NT2/D1 (cell line): ENCODE data around the gene PAN3.

Experiments used
- DNase-seq: peaks from one replicate; pipeline ENCODE4 v3.0.0-alpha.2; 2011; ENCODE audit warnings: low read depth, low spot score
- H3K27me3 ChIP-seq: 2 replicates; pipeline ENCODE4 v1.6.0; 2011; ENCODE audit warnings: mild to moderate bottlenecking; ENCODE audit not compliant: insufficient read length, insufficient read depth
- H3K36me3 ChIP-seq: 2 replicates; pipeline ENCODE4 v1.6.1; 2011; ENCODE audit warnings: mild to moderate bottlenecking, low read length, mixed read lengths; ENCODE audit not compliant: insufficient read depth, insufficient read length
- H3K4me1 ChIP-seq: 2 replicates; pipeline ENCODE4 v1.5.1; 2011; ENCODE audit not compliant: insufficient read depth, insufficient read length
- H3K4me3 ChIP-seq: 2 replicates; pipeline ENCODE4 v1.5.1; 2011; ENCODE audit warnings: low read depth; ENCODE audit not compliant: insufficient read length
- H3K9ac ChIP-seq: 2 replicates; pipeline ENCODE4 v1.6.0; 2011; ENCODE audit warnings: low read depth; ENCODE audit not compliant: insufficient read length
- H3K9me3 ChIP-seq: 2 replicates; pipeline ENCODE4 v1.5.1; 2011; ENCODE audit warnings: mild to moderate bottlenecking, low read length; ENCODE audit not compliant: insufficient read depth
- SUZ12 ChIP-seq: IDR thresholded peaks from 2 replicates; pipeline ENCODE4 v1.6.1; 2011; ENCODE audit not compliant: insufficient read length, insufficient read depth; ENCODE audit errors: extremely low read depth
- YY1 ChIP-seq: IDR thresholded peaks from 2 replicates; pipeline ENCODE4 v1.6.1; 2011; ENCODE audit not compliant: insufficient read length, insufficient read depth
- ZNF274 ChIP-seq: IDR thresholded peaks from 2 replicates; pipeline ENCODE4 v1.6.1; 2011; ENCODE audit warnings: mild to moderate bottlenecking, low read depth, low read length

PAN3 gene, protein sequence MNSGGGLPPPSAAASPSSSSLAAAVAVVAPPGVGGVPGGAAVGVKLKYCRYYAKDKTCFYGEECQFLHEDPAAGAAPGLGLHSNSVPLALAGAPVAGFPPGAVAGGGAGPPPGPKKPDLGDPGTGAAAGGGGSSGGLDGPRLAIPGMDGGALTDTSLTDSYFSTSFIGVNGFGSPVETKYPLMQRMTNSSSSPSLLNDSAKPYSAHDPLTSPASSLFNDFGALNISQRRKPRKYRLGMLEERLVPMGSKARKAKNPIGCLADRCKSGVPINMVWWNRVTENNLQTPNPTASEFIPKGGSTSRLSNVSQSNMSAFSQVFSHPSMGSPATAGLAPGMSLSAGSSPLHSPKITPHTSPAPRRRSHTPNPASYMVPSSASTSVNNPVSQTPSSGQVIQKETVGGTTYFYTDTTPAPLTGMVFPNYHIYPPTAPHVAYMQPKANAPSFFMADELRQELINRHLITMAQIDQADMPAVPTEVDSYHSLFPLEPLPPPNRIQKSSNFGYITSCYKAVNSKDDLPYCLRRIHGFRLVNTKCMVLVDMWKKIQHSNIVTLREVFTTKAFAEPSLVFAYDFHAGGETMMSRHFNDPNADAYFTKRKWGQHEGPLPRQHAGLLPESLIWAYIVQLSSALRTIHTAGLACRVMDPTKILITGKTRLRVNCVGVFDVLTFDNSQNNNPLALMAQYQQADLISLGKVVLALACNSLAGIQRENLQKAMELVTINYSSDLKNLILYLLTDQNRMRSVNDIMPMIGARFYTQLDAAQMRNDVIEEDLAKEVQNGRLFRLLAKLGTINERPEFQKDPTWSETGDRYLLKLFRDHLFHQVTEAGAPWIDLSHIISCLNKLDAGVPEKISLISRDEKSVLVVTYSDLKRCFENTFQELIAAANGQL

GRCh38 chr13:28138012-28138755 is at the start of gene PAN3:
Gene PAN3, plus strand, starts transcription at chr13:28138545. Its CDS starts 113 bp downstream, at chr13:28138658.
- H3K9me3 ChIP-seq: no peaks in the 10 kb centered on the region
- no peak for TF ChIP-seq SUZ12
- no peak for TF ChIP-seq ZNF274
- TF ChIP-seq YY1: no peak
- DNase-seq: peak; percentile 82
- peak within 1 kb of the TSS; percentile 92 for H3K9ac ChIP-seq
- H3K4me1 ChIP-seq: no peaks in the 10 kb centered on the region
- H3K4me3 ChIP-seq: peak within 1 kb of the TSS; percentile 72
- H3K27me3 ChIP-seq: no peaks in the 10 kb centered on the region
- H3K36me3 ChIP-seq: no peaks in the 10 kb centered on the region

GRCh38 chr13:28089065-28089464 is 49.3 kb upstream of the PAN3 start:
- no peak overlapping the region for H3K4me3 ChIP-seq
- H3K36me3 ChIP-seq: no peaks in the 10 kb centered on the region
- DNase-seq: no peak
- no peaks in the 10 kb centered on the region for H3K4me1 ChIP-seq
- no peak overlapping the region for H3K9ac ChIP-seq
- H3K9me3 ChIP-seq: no peaks in the 10 kb centered on the region
- no peak for TF ChIP-seq SUZ12
- TF ChIP-seq ZNF274: no peak
- TF ChIP-seq YY1: no peak
- H3K27me3 ChIP-seq: no peaks in the 10 kb centered on the region

DNA sequence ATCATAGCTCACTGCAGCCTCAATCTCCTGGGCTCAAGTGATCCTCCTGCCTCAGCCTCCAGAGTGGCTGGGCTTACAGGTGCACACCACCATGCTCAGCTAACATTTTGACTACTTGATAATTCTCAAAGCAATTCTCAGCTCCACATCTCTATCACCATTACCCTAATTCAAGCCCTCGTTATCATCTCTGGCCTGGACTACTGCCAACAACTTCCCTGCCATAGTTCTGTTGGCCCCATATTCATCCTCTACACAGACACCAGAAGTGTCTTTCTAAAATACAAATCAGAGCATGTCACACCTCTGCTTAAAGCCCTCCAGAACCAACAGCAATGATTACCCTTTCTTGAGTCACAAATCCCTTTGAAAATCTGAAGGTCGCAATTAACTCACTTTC is 45.9 kb upstream of the PAN3 start:
- TF ChIP-seq YY1: no peak
- TF ChIP-seq SUZ12: no peak
- TF ChIP-seq ZNF274: no peak
- Histone ChIP-seq H3K9ac (no peak overlapping the region), H3K27me3 (peaks cover 4% of the 10 kb centered on the region), H3K36me3 (no peaks in the 10 kb centered on the region), H3K4me3 (no peak overlapping the region), H3K4me1 (no peaks in the 10 kb centered on the region), H3K9me3 (no peaks in the 10 kb centered on the region)
- DNase-seq: no peak

GRCh38 chr13:28093881-28094280 is 44.5 kb upstream of the PAN3 start:
- H3K4me3 ChIP-seq: no peak overlapping the region
- H3K36me3 ChIP-seq: no peaks in the 10 kb centered on the region
- TF ChIP-seq SUZ12: no peak
- no peak for TF ChIP-seq YY1
- TF ChIP-seq ZNF274: no peak
- no peak overlapping the region for H3K9ac ChIP-seq
- H3K4me1 ChIP-seq: no peaks in the 10 kb centered on the region
- peaks cover 7% of the 10 kb centered on the region for H3K9me3 ChIP-seq
- DNase-seq: no peak
- peaks cover 16% of the 10 kb centered on the region for H3K27me3 ChIP-seq

DNA sequence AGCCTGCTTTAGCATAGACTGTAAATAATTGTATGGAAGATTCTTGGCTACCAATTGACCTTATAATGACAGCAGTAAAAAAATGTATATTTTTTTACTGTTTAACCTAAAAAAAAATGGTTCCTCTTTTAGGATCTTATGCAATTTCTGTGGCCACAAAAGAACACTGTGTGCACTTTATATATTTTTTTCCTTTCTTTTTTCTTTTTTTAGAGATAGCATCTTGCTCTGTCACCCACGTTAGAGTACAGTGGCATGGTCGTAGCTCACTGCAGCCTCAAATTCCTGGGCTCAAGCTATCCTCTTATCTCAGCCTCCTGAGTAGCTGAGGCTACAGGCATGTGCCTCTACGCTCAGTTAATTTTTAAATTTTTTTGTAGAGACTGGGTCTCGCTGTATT is 44.0 kb upstream of the PAN3 start:
- Histone ChIP-seq H3K27me3 (peaks cover 21% of the 10 kb centered on the region), H3K4me1 (no peaks in the 10 kb centered on the region), H3K4me3 (no peak overlapping the region), H3K36me3 (no peaks in the 10 kb centered on the region), H3K9me3 (peaks cover 7% of the 10 kb centered on the region), H3K9ac (no peak overlapping the region)
- no peak for DNase-seq
- TF ChIP-seq SUZ12 (no peak), YY1 (no peak)

GRCh38 chr13:28097503-28097902 is 40.8 kb upstream of the PAN3 start:
- Histone ChIP-seq H3K4me1 (no peaks in the 10 kb centered on the region), H3K9ac (no peak overlapping the region), H3K36me3 (no peaks in the 10 kb centered on the region), H3K9me3 (peaks cover 7% of the 10 kb centered on the region), H3K27me3 (peaks cover 52% of the 10 kb centered on the region), H3K4me3 (no peak overlapping the region)
- DNase-seq: no peak
- TF ChIP-seq YY1 (no peak), SUZ12 (no peak), ZNF274 (no peak)
